HepG2 (cell line): ENCODE data around the gene SDCCAG8. TPM values are rescaled to one million over a fixed set of nuclear protein-coding genes. Genes with fewer than 3 reads are reported as not detected.

Experiments used
- ATAC-seq: fragments of 200-7000 bp; cut with Tn5 transposase; 3 replicates; pipeline ENCODE4 v1.9.1; 2020; ENCODE audit warnings: mild to moderate bottlenecking, moderate library complexity
- BruUV-seq: library from RNA; stranded (reverse); fragments of 400-500 nt; replicated peaks from 2 replicates; lab custom pipeline; 2021; lab: Mats Ljungman, UMichigan
- CTCF ChIA-PET: fragments of 300-600 bp; formaldehyde crosslinking; extraction: SDS; loops from one replicate; lab custom pipeline; 2021; ENCODE audit warnings: low total read pairs, inconsistent platforms, low intra/inter-chr PET ratio; lab: Yijun Ruan, JAX
- POLR2A ChIA-PET: fragments of 350-600 bp; sonication (Branson Sonifier 250); formaldehyde crosslinking; loops from one replicate; lab custom pipeline; 2020; ENCODE audit warnings: antibody characterized with exemption, inconsistent platforms; lab: Yijun Ruan, JAX
- DNase-seq: peaks from one replicate; pipeline ENCODE4 v3.0.0-alpha.2; 2015; ENCODE audit warnings: low spot score
- FAIRE-seq: peaks from 3 replicates; lab custom pipeline; 2011; peaks lifted over from hg19 to GRCh38; lab: Jason Lieb, UNC
- H2AFZ ChIP-seq: one replicate; pipeline ENCODE4 v1.6.1; 2011; ENCODE audit warnings: low read length, inconsistent platforms
- H3K27ac ChIP-seq: fragments of 300-600 bp; 3 replicates; pipeline ENCODE4 v1.8.0; 2011; ENCODE audit warnings: mixed run types, mild to moderate bottlenecking, mixed read lengths, low read length, inconsistent platforms; ENCODE audit not compliant: insufficient read depth; ENCODE audit errors: extremely low read length
- H3K27me3 ChIP-seq, 2 experiments: fragments of 200-600 bp in 1 of 2; 2 replicates in 1 of 2; 3 replicates in 1 of 2; pipeline versions ENCODE4 v1.6.0 to v1.8.0; 2011; ENCODE audit warnings: low read length in 2 of 2, mild to moderate bottlenecking in 2 of 2, moderate library complexity in 2 of 2, inconsistent platforms in 1 of 2; ENCODE audit not compliant: insufficient read depth in 2 of 2, control insufficient read depth in 1 of 2
- H3K36me3 ChIP-seq, 2 experiments: fragments of 200-600 bp in 1 of 2; replicated peaks in 1 of 2; 2 replicates in 1 of 2; 3 replicates in 1 of 2; pipeline versions ENCODE4 v1.5.1 to v1.8.0; 2011; ENCODE audit warnings: low read length in 2 of 2, inconsistent platforms in 1 of 2; ENCODE audit not compliant: insufficient read depth in 2 of 2, control insufficient read depth in 1 of 2
- H3K4me1 ChIP-seq: 2 replicates; pipeline ENCODE4 v1.5.1; 2012; ENCODE audit warnings: low read length, inconsistent platforms; ENCODE audit not compliant: insufficient read depth
- H3K4me2 ChIP-seq: 2 replicates; pipeline ENCODE4 v1.6.0; 2011; ENCODE audit warnings: low read depth, low read length, inconsistent platforms
- H3K4me3 ChIP-seq, 3 experiments: fragments of 200-600 bp in 1 of 3; sonication (generic), shearing (Covaris generic) in 1 of 3; replicated peaks in 1 of 3; 2 replicates each; pipeline ENCODE4 v1.5.1; 2011 to 2016; ENCODE audit warnings: low read length in 3 of 3, inconsistent platforms in 2 of 3, low read depth in 2 of 3, mild to moderate bottlenecking in 2 of 3, control low read depth in 1 of 3, mixed read lengths in 1 of 3; ENCODE audit not compliant: insufficient read depth in 1 of 3
- H3K79me2 ChIP-seq: one replicate; pipeline ENCODE4 v1.6.1; 2011; ENCODE audit warnings: low read length, inconsistent platforms; ENCODE audit not compliant: insufficient read depth
- H3K9ac ChIP-seq: 2 replicates; pipeline ENCODE4 v1.6.0; 2011; ENCODE audit warnings: mild to moderate bottlenecking, low read depth, low read length, inconsistent platforms; ENCODE audit not compliant: insufficient read depth
- H3K9me3 ChIP-seq: 2 replicates; pipeline ENCODE4 v1.5.1; 2012; ENCODE audit warnings: mild to moderate bottlenecking, low read length
- H4K20me1 ChIP-seq: 2 replicates; pipeline ENCODE4 v1.6.0; 2011; ENCODE audit warnings: inconsistent platforms, mild to moderate bottlenecking, low read length, moderate library complexity; ENCODE audit not compliant: insufficient read depth
- IKZF4 ChIP-seq: sonication (generic); formaldehyde crosslinking; IDR thresholded peaks from 2 replicates; pipeline ENCODE4 v1.5.1; 2020; ENCODE audit warnings: borderline replicate concordance, mild to moderate bottlenecking, low read depth, missing genetic modification reagents; ENCODE audit errors: not compliant biosample characterization
- ISX ChIP-seq: sonication (generic); formaldehyde crosslinking; conservative IDR thresholded peaks from 2 replicates; pipeline ENCODE4 v1.5.0; 2020; ENCODE audit warnings: missing genetic modification reagents
- KAT2B ChIP-seq: fragments of 150-350 bp; IDR thresholded peaks from 2 replicates; pipeline ENCODE4 v1.6.1; 2014; ENCODE audit warnings: low read depth, low read length, borderline replicate concordance
- MED8 ChIP-seq: sonication (generic); formaldehyde crosslinking; IDR thresholded peaks from 2 replicates; pipeline ENCODE4 v1.8.1; 2023; ENCODE audit warnings: mild to moderate bottlenecking, missing genetic modification reagents; ENCODE audit not compliant: insufficient replicate concordance
- NFYB ChIP-seq: sonication (generic); formaldehyde crosslinking; IDR thresholded peaks from 2 replicates; pipeline ENCODE4 v1.4.0; 2020; ENCODE audit warnings: missing genetic modification reagents
- PITX1 ChIP-seq: sonication (generic); formaldehyde crosslinking; IDR thresholded peaks from 2 replicates; pipeline ENCODE4 v1.5.1; 2020; ENCODE audit warnings: mild to moderate bottlenecking, missing genetic modification reagents
- POGZ ChIP-seq: sonication (generic); formaldehyde crosslinking; IDR thresholded peaks from 2 replicates; pipeline ENCODE4 v1.4.0; 2020; ENCODE audit warnings: mild to moderate bottlenecking, missing genetic modification reagents
- PRPF4 ChIP-seq: fragments of 200-400 bp; formaldehyde crosslinking; IDR thresholded peaks from 2 replicates; pipeline ENCODE4 v1.6.1; 2016; ENCODE audit warnings: low read length, low read depth; ENCODE audit not compliant: poor library complexity, severe bottlenecking
- RORA ChIP-seq: sonication (generic); formaldehyde crosslinking; IDR thresholded peaks from 2 replicates; pipeline ENCODE4 v1.5.0; 2020; ENCODE audit warnings: mild to moderate bottlenecking, missing genetic modification reagents, moderate library complexity
- SIN3A ChIP-seq: IDR thresholded peaks from 2 replicates; pipeline ENCODE4 v1.6.1; 2011; ENCODE audit warnings: low read depth, mild to moderate bottlenecking, control low read depth, low read length, borderline replicate concordance
- SRF ChIP-seq: IDR thresholded peaks from 2 replicates; pipeline ENCODE4 v1.6.1; 2011; ENCODE audit warnings: mild to moderate bottlenecking, low read depth, low read length, moderate library complexity
- ZNF160 ChIP-seq: sonication (generic); formaldehyde crosslinking; IDR thresholded peaks from 2 replicates; pipeline ENCODE4 v1.8.0; 2022; ENCODE audit warnings: mild to moderate bottlenecking, inconsistent platforms, missing genetic modification reagents
- ZNF362 ChIP-seq: sonication (generic); formaldehyde crosslinking; IDR thresholded peaks from 2 replicates; pipeline ENCODE4 v1.4.0; 2020; ENCODE audit warnings: missing genetic modification reagents, mild to moderate bottlenecking, borderline replicate concordance
- ZNF367 ChIP-seq: sonication (generic); formaldehyde crosslinking; IDR thresholded peaks from 2 replicates; pipeline ENCODE4 v1.4.0; 2020; ENCODE audit warnings: missing genetic modification reagents, borderline replicate concordance
- ZNF780A ChIP-seq: sonication (generic); formaldehyde crosslinking; IDR thresholded peaks from 2 replicates; pipeline ENCODE4 v1.8.0; 2022; ENCODE audit warnings: mild to moderate bottlenecking, missing genetic modification reagents, moderate library complexity
- WGBS: methylation state at CpG from one replicate; pipeline ENCODE4 v1.1.6; 2017; ENCODE audit warnings: low lambda C conversion rate; 5-methylcytosine and 5-hydroxymethylcytosine counted together
- in situ Hi-C: cut with HindIII; loops from 2 replicates; pipeline ENCODE4 v1.10.0; 2017; ENCODE audit warnings: low pct_unique_long_range_greater_than_20kb; ENCODE audit not compliant: extremely low pct_ligation_motif_present
- intact Hi-C: fragments of 100-400 bp; cut with micrococcal nuclease; formaldehyde crosslinking; loops from one replicate; pipeline ENCODE4 v1.10.0; 2022; ENCODE audit not compliant: unreplicated experiment
- polyA plus RNA-seq, 8 experiments: library from polyadenylated mRNA; depleted of rRNA in 3 of 8; stranded (reverse) in 7 of 8; unstranded in 1 of 8; fragments of >200 nt; fragmentation: Illumina TruSeq in 4 of 8; extraction: Trizol in 4 of 8; gene quantifications; 2 replicates each; pipeline versions ENCODE4 v1.2.1 to v1.2.3, GENCODE V29; 2011 to 2016; ENCODE audit warnings: low read depth in 4 of 8, missing spikeins in 1 of 8, mixed read lengths in 1 of 8; ENCODE audit not compliant: insufficient read depth in 1 of 8
- total RNA-seq, 5 experiments: library from RNA; depleted of rRNA; stranded (reverse); fragments of >200 nt; fragmentation: Illumina TruSeq; extraction: Trizol; gene quantifications; 2 replicates each; pipeline ENCODE4 v1.2.3, GENCODE V29; 2016; ENCODE audit warnings: low read depth in 1 of 5

Gene SDCCAG8
- total and polyA plus RNA-seq, 2 of the 13 experiments (the other 11 are each of a cell fraction or from before 2014, with no cell fraction given): 9.5 to 13.4 TPM

- no peak overlapping the region for H3K27ac ChIP-seq
- FAIRE-seq: no peak
- intact Hi-C loops: no loop called here
Observed at GRCh38 chr1:243452092-243452491, 196.3 kb downstream of the SDCCAG8 start.

More at GRCh38 chr1:243452092-243452491, 196.3 kb downstream of the SDCCAG8 start:
- Histone ChIP-seq H3K4me1 (peaks cover 25% of the 10 kb centered on the region), H3K4me3 (no peak overlapping the region), H3K79me2 (no peaks in the 10 kb centered on the region), H3K36me3 (no peaks in the 10 kb centered on the region), H3K9ac (no peak overlapping the region), H4K20me1 (no peaks in the 10 kb centered on the region), H3K4me2 (no peak overlapping the region), H3K9me3 (no peaks in the 10 kb centered on the region), H2AFZ (no peak overlapping the region), H3K27me3 (no peaks in the 10 kb centered on the region)
- in situ Hi-C loops: no loop called here
- BruUV-seq: no TSS peak
- DNase-seq: no peak
- ATAC-seq: no peak
- ChIA-PET POLR2A (no interaction called here), CTCF (no interaction called here)
- TF ChIP-seq ZNF362 (CRISPR knock-in tag) (no peak), ZNF367 (CRISPR knock-in tag) (no peak), SIN3A (no peak), IKZF4 (CRISPR knock-in tag) (no peak), PITX1 (CRISPR knock-in tag) (no peak), POGZ (CRISPR knock-in tag) (no peak), ZNF160 (CRISPR knock-in tag) (no peak), MED8 (CRISPR knock-in tag) (no peak), PRPF4 (no peak), RORA (no peak), NFYB (no peak), ZNF780A (CRISPR knock-in tag) (no peak), SRF (no peak), KAT2B (no peak), ISX (CRISPR knock-in tag) (no peak)
- 100% methylated on average over 2 of the region's 2 CpGs for WGBS
